T-cell (primary cell): Measurements from ENCODE around the gene PTGES. TPM values are rescaled to one million over a fixed set of nuclear protein-coding genes. Genes with fewer than 3 reads are reported as not detected.
"Not testable (repeated sequence)": the region's sequence is repeated elsewhere in the genome, so short reads cannot be mapped to it uniquely, and the experiment has no call there.

Source experiments
- ATAC-seq, 4 experiments: fragments of 200-7000 bp in 3 of 4; fragments of 150-1000 bp in 1 of 4; cut with Tn5 transposase; replicated peaks in 1 of 4; 1 replicate in 3 of 4; 2 replicates in 1 of 4; pipeline ENCODE4 v1.10.0; 2021; ENCODE audit warnings: moderate library complexity in 3 of 4, mild to moderate bottlenecking in 2 of 4, moderate number of reproducible peaks in 1 of 4
- CTCF ChIA-PET, 2 donors: fragments of 300-600 bp; sonication (Branson Sonifier 250); formaldehyde crosslinking; loops; one replicate each; lab custom pipeline; 2022; ENCODE audit warnings: antibody characterized with exemption in 2 of 2; lab: Charles Lee
- POLR2A ChIA-PET, 2 donors: fragments of 300-600 bp; sonication (Branson Sonifier 250); formaldehyde crosslinking; loops; one replicate each; lab custom pipeline; 2022; ENCODE audit warnings: antibody characterized with exemption in 2 of 2; lab: Charles Lee
- DNase-seq, 35 experiments: peaks; one replicate each; pipeline versions ENCODE4 v3.0.0 to v3.0.0-alpha.2; 2013 to 2023
- H3K27ac ChIP-seq: one replicate; pipeline ENCODE4 v1.5.1; 2013; ENCODE audit warnings: low read length
- H3K27me3 ChIP-seq, 2 experiments: replicated peaks in 1 of 2; 1 replicate in 1 of 2; 2 replicates in 1 of 2; pipeline versions ENCODE4 v1.6.1 to v1.7.0; 2013; ENCODE audit warnings: low read length in 1 of 2, mixed read lengths in 1 of 2; ENCODE audit not compliant: control insufficient read depth in 2 of 2, insufficient read depth in 2 of 2; ENCODE audit errors: extremely low read depth in 1 of 2
- H3K36me3 ChIP-seq, 2 donors: 1 replicate in 1 of 2; 2 replicates in 1 of 2; pipeline versions ENCODE4 v1.6.1 to v1.7.0; 2013; ENCODE audit warnings: low read length in 1 of 2; ENCODE audit not compliant: control insufficient read depth in 2 of 2, insufficient read depth in 1 of 2; ENCODE audit errors: extremely low read depth in 1 of 2
- H3K4me1 ChIP-seq, 2 experiments: 1 replicate in 1 of 2; 2 replicates in 1 of 2; pipeline versions ENCODE4 v1.6.1 to v1.7.0; 2013; ENCODE audit warnings: low read length in 2 of 2, mixed read lengths in 1 of 2; ENCODE audit not compliant: insufficient read depth in 2 of 2, control insufficient read depth in 1 of 2; ENCODE audit errors: extremely low read depth in 1 of 2
- H3K4me3 ChIP-seq, 2 donors: 1 replicate in 1 of 2; 2 replicates in 1 of 2; pipeline versions ENCODE4 v1.5.1 to v1.7.0; 2013; ENCODE audit warnings: mild to moderate bottlenecking in 2 of 2, low read length in 1 of 2, moderate library complexity in 1 of 2; ENCODE audit not compliant: control insufficient read depth in 1 of 2; ENCODE audit errors: extremely low read depth in 1 of 2
- H3K9me3 ChIP-seq: 2 replicates; pipeline ENCODE4 v1.7.0; 2013
- H3K27ac Mint-ChIP-seq, 2 donors: one replicate each; pipeline ENCODE4 v1.8.0; 2020 to 2021; ENCODE audit warnings: mild to moderate bottlenecking in 2 of 2, mixed read lengths in 2 of 2
- H3K27me3 Mint-ChIP-seq, 2 donors: one replicate each; pipeline ENCODE4 v1.8.0; 2021 to 2022; ENCODE audit warnings: mixed read lengths in 2 of 2
- H3K36me3 Mint-ChIP-seq: one replicate; pipeline ENCODE4 v1.8.0; 2021; ENCODE audit warnings: mixed read lengths
- H3K4me1 Mint-ChIP-seq, 3 donors: one replicate each; pipeline ENCODE4 v1.8.0; 2020 to 2022; ENCODE audit warnings: mixed read lengths in 3 of 3, mild to moderate bottlenecking in 1 of 3
- H3K4me3 Mint-ChIP-seq, 3 donors: one replicate each; pipeline ENCODE4 v1.8.0; 2020 to 2022; ENCODE audit warnings: mild to moderate bottlenecking in 3 of 3, mixed read lengths in 3 of 3, moderate library complexity in 3 of 3
- H3K9me3 Mint-ChIP-seq, 3 donors: one replicate each; pipeline ENCODE4 v1.8.0; 2020 to 2022; ENCODE audit warnings: mixed read lengths in 3 of 3
- WGBS: methylation state at CpG from one replicate; pipeline ENCODE4 v1.1.5; 2013; ENCODE audit warnings: missing lambda C conversion rate; ENCODE audit not compliant: insufficient coverage; 5-methylcytosine and 5-hydroxymethylcytosine counted together
- total RNA-seq, 35 experiments: library from RNA in 6 of 35; stranded (reverse) in 6 of 35; fragments of 120-200 nt in 1 of 35; gene quantifications; one replicate each; pipeline versions ENCODE4 v1.2.1 to v1.2.4 and lab custom pipeline; 2013 to 2026

Gene PTGES
- total RNA-seq, 5 donors from 2014 or later (not counting 1 experiment from before 2014, with no cell fraction given) = not detected

- no peaks in the 10 kb centered on the region for H3K36me3 ChIP-seq
- WGBS = 60% methylated on average over 1 of the region's 3 CpGs
- ChIA-PET CTCF (no interaction called here), POLR2A (interaction anchor here in 1 of 2 donors (0.5 kb wide), 1 partner anchor 298 kb away, joined by 7 read pairs; no protein-coding TSS in a partner anchor)
- peaks cover 0 to 13% of the 10 kb centered on the region in 2 experiments for H3K4me1 ChIP-seq
- Mint-ChIP-seq H3K4me1 (peaks cover 6 to 11% (median 10%) of the 10 kb centered on the region in 3 donors), H3K27me3 (peaks cover 2 to 16% of the 10 kb centered on the region in 2 donors), H3K27ac (no peak overlapping the region), H3K36me3 (no peaks in the 10 kb centered on the region), H3K4me3 (no peak overlapping the region), H3K9me3 (no peaks in the 10 kb centered on the region)
- ATAC-seq (no peak), DNase-seq (no peak)
- H3K9me3 ChIP-seq = no peaks in the 10 kb centered on the region
- no peak overlapping the region for H3K27ac ChIP-seq
- peaks cover 0 to 41% of the 10 kb centered on the region in 2 experiments for H3K27me3 ChIP-seq
- no peak overlapping the region for H3K4me3 ChIP-seq
Measured at GRCh38 chr9:129778469-129778868, 25.6 kb upstream of the PTGES start.

- 72% methylated on average over 7 of the region's 11 CpGs for WGBS
- Histone ChIP-seq H3K27ac (no peak overlapping the region), H3K9me3 (no peaks in the 10 kb centered on the region), H3K4me1 (peaks cover 0 to 13% of the 10 kb centered on the region in 2 experiments), H3K27me3 (peaks cover 0 to 41% of the 10 kb centered on the region in 2 experiments), H3K4me3 (no peak overlapping the region), H3K36me3 (no peaks in the 10 kb centered on the region)
- DNase-seq (peak in 2 of 35 experiments; percentile 8 to 14), ATAC-seq (peak in 2 of 4 experiments; percentile 22 to 38)
- Mint-ChIP-seq H3K4me3 (no peak overlapping the region), H3K36me3 (no peaks in the 10 kb centered on the region), H3K27me3 (peaks cover 2 to 16% of the 10 kb centered on the region in 2 donors), H3K27ac (no peak overlapping the region), H3K4me1 (peaks cover 6 to 11% (median 10%) of the 10 kb centered on the region in 3 donors), H3K9me3 (no peaks in the 10 kb centered on the region)
- CTCF ChIA-PET = interaction anchor here in 1 of 2 donors (0.7 kb wide), 1 partner anchor 136 kb away, joined by 3 read pairs; no protein-coding TSS in a partner anchor
- POLR2A ChIA-PET = no interaction called here
Measured at GRCh38 chr9:129777769-129778130, 24.9 kb upstream of the PTGES start.

- peaks cover 0 to 41% of the 10 kb centered on the region in 2 experiments for H3K27me3 ChIP-seq
- no peaks in the 10 kb centered on the region for H3K9me3 ChIP-seq
- ATAC-seq (peak; percentile 29 to 70 (median 43)), DNase-seq (peak in 31 of 35 experiments; percentile 11 to 74 (median 35))
- H3K4me1 Mint-ChIP-seq = peaks cover 6 to 11% (median 10%) of the 10 kb centered on the region in 3 donors
- H3K4me1 ChIP-seq = peaks cover 0 to 13% of the 10 kb centered on the region in 2 experiments
- H3K36me3 ChIP-seq = no peaks in the 10 kb centered on the region
- H3K27ac Mint-ChIP-seq = peak overlapping the region in 1 of 2 donors; percentile 31
- no peak overlapping the region for H3K27ac ChIP-seq
- WGBS = 19% methylated on average over 15 of the region's 16 CpGs
- POLR2A ChIA-PET = no interaction called here
- no peak overlapping the region for H3K4me3 ChIP-seq
- no peaks in the 10 kb centered on the region for H3K36me3 Mint-ChIP-seq
- H3K4me3 Mint-ChIP-seq = no peak overlapping the region
- CTCF ChIA-PET = interaction anchor here in 1 of 2 donors (0.7 kb wide), 1 partner anchor 136 kb away, joined by 3 read pairs; no protein-coding TSS in a partner anchor
- H3K9me3 Mint-ChIP-seq = no peaks in the 10 kb centered on the region
- H3K27me3 Mint-ChIP-seq = peaks cover 2 to 16% of the 10 kb centered on the region in 2 donors
Measured at GRCh38 chr9:129776938-129777768, 24.3 kb upstream of the PTGES start.

GRCh38 chr9:129776566-129776937, 23.7 kb upstream of the PTGES start:
- Mint-ChIP-seq H3K9me3 (no peaks in the 10 kb centered on the region), H3K27ac (no peak overlapping the region), H3K36me3 (no peaks in the 10 kb centered on the region), H3K27me3 (peaks cover 2 to 16% of the 10 kb centered on the region in 2 donors), H3K4me1 (peaks cover 6 to 11% (median 10%) of the 10 kb centered on the region in 3 donors), H3K4me3 (no peak overlapping the region)
- Histone ChIP-seq H3K4me1 (peaks cover 0 to 13% of the 10 kb centered on the region in 2 experiments), H3K36me3 (no peaks in the 10 kb centered on the region), H3K4me3 (no peak overlapping the region), H3K27ac (no peak overlapping the region), H3K27me3 (peaks cover 0 to 41% of the 10 kb centered on the region in 2 experiments), H3K9me3 (no peaks in the 10 kb centered on the region)
- DNase-seq (no peak), ATAC-seq (no peak)
- WGBS = 96% methylated on average over 6 of the region's 8 CpGs
- ChIA-PET CTCF (no interaction called here), POLR2A (no interaction called here)

GRCh38 chr9:129776096-129776495, 23.3 kb upstream of the PTGES start:
- WGBS = 100% methylated on average over 2 of the region's 4 CpGs
- not testable (repeated sequence) for H3K27ac ChIP-seq

GRCh38 chr9:129775448-129775798, 22.6 kb upstream of the PTGES start:
- ChIA-PET CTCF (no interaction called here), POLR2A (no interaction called here)
- DNase-seq = no peak
- Mint-ChIP-seq H3K36me3 (no peaks in the 10 kb centered on the region), H3K4me3 (no peak overlapping the region), H3K4me1 (peaks cover 6 to 11% (median 10%) of the 10 kb centered on the region in 3 donors), H3K27me3 (peaks cover 4 to 16% of the 10 kb centered on the region in 2 donors), H3K27ac (no peak overlapping the region), H3K9me3 (no peaks in the 10 kb centered on the region)
- Histone ChIP-seq H3K4me3 (no peak overlapping the region), H3K36me3 (no peaks in the 10 kb centered on the region), H3K27me3 (peaks cover 0 to 41% of the 10 kb centered on the region in 2 experiments), H3K9me3 (no peaks in the 10 kb centered on the region), H3K4me1 (peaks cover 0 to 13% of the 10 kb centered on the region in 2 experiments), H3K27ac (no peak overlapping the region)
- no peak for ATAC-seq
- WGBS = 60% methylated on average over 2 of the region's 2 CpGs

More at GRCh38 chr9:129776096-129776495, 23.3 kb upstream of the PTGES start:
- H3K4me3 ChIP-seq, H3K4me3 Mint-ChIP-seq, H3K36me3 ChIP-seq, H3K36me3 Mint-ChIP-seq, CTCF ChIA-PET, H3K9me3 ChIP-seq, DNase-seq, POLR2A ChIA-PET, ATAC-seq, H3K27ac Mint-ChIP-seq, H3K9me3 Mint-ChIP-seq: not testable (repeated sequence)
- H3K4me1 Mint-ChIP-seq = peaks cover 6 to 11% (median 10%) of the 10 kb centered on the region in 3 donors
- H3K4me1 ChIP-seq = peaks cover 0 to 13% of the 10 kb centered on the region in 2 experiments
- peaks cover 2 to 16% of the 10 kb centered on the region in 2 donors for H3K27me3 Mint-ChIP-seq
- peaks cover 0 to 41% of the 10 kb centered on the region in 2 experiments for H3K27me3 ChIP-seq
